ENCODE data around the gene CASTOR2.
A peak's percentile ranks its signal among the peaks of the same experiment; 100 is the strongest.
"Not testable (repeated sequence)": the region's sequence is repeated elsewhere in the genome, so short reads cannot be mapped to it uniquely, and the experiment has no call there.

CASTOR2 gene

GRCh38 chr7:74964511-74965119, at the start of gene CASTOR2:
Gene CASTOR2, plus strand, starts transcription at chr7:74964705. Its CDS starts 281 bp downstream, at chr7:74964986.
- H3K36me3 Mint-ChIP-seq (ENCODE audit: low read depth); H3K9me3 Mint-ChIP-seq; H3K4me1 Mint-ChIP-seq; H3K27me3 Mint-ChIP-seq; H3K27ac Mint-ChIP-seq; H3K4me3 Mint-ChIP-seq: not testable (repeated sequence)
- DNase-seq = peak; percentile 69
- peak; percentile 90 for ATAC-seq

- H3K9me3 Mint-ChIP-seq; DNase-seq; H3K27me3 Mint-ChIP-seq; ATAC-seq; H3K27ac Mint-ChIP-seq; H3K4me1 Mint-ChIP-seq; H3K4me3 Mint-ChIP-seq; H3K36me3 Mint-ChIP-seq (ENCODE audit: low read depth): not testable (repeated sequence)
Measured at GRCh38 chr7:74922321-74922890, 42.1 kb upstream of the CASTOR2 start.

- not testable (repeated sequence) for H3K27me3 Mint-ChIP-seq; H3K36me3 Mint-ChIP-seq (ENCODE audit: low read depth); DNase-seq; H3K4me1 Mint-ChIP-seq; H3K9me3 Mint-ChIP-seq; H3K27ac Mint-ChIP-seq; ATAC-seq; H3K4me3 Mint-ChIP-seq
Measured at GRCh38 chr7:74923644-74924043, 40.9 kb upstream of the CASTOR2 start.

- H3K36me3 Mint-ChIP-seq (ENCODE audit: low read depth); H3K27ac Mint-ChIP-seq; H3K27me3 Mint-ChIP-seq; H3K4me3 Mint-ChIP-seq; ATAC-seq; H3K4me1 Mint-ChIP-seq; H3K9me3 Mint-ChIP-seq; DNase-seq: not testable (repeated sequence)
Measured at GRCh38 chr7:74926968-74927367, 37.5 kb upstream of the CASTOR2 start.

- ATAC-seq, H3K4me1 Mint-ChIP-seq, H3K27me3 Mint-ChIP-seq: not testable (repeated sequence)
Measured at GRCh38 chr7:74931563-74932328, 32.8 kb upstream of the CASTOR2 start.

GRCh38 chr7:74939429-74939828, 25.1 kb upstream of the CASTOR2 start:
- not testable (repeated sequence) for DNase-seq; ATAC-seq; H3K9me3 Mint-ChIP-seq; H3K27me3 Mint-ChIP-seq; H3K4me3 Mint-ChIP-seq; H3K4me1 Mint-ChIP-seq; H3K27ac Mint-ChIP-seq; H3K36me3 Mint-ChIP-seq (ENCODE audit: low read depth)

More at GRCh38 chr7:74931563-74932328, 32.8 kb upstream of the CASTOR2 start:
- not testable (repeated sequence) for H3K4me3 Mint-ChIP-seq; H3K36me3 Mint-ChIP-seq (ENCODE audit: low read depth); H3K9me3 Mint-ChIP-seq; DNase-seq; H3K27ac Mint-ChIP-seq

GRCh38 chr7:74941302-74942069, 23.0 kb upstream of the CASTOR2 start:
- not testable (repeated sequence) for H3K27ac Mint-ChIP-seq; H3K36me3 Mint-ChIP-seq (ENCODE audit: low read depth); ATAC-seq; H3K4me3 Mint-ChIP-seq; DNase-seq; H3K4me1 Mint-ChIP-seq; H3K9me3 Mint-ChIP-seq; H3K27me3 Mint-ChIP-seq

- not testable (repeated sequence) for H3K27ac Mint-ChIP-seq; H3K4me1 Mint-ChIP-seq; H3K4me3 Mint-ChIP-seq; DNase-seq; H3K27me3 Mint-ChIP-seq; ATAC-seq; H3K9me3 Mint-ChIP-seq; H3K36me3 Mint-ChIP-seq (ENCODE audit: low read depth)
Measured at GRCh38 chr7:74943923-74944322, 20.6 kb upstream of the CASTOR2 start.

GRCh38 chr7:74947741-74948140, 16.8 kb upstream of the CASTOR2 start:
- DNase-seq; ATAC-seq; H3K9me3 Mint-ChIP-seq; H3K4me1 Mint-ChIP-seq; H3K36me3 Mint-ChIP-seq (ENCODE audit: low read depth); H3K27me3 Mint-ChIP-seq; H3K27ac Mint-ChIP-seq; H3K4me3 Mint-ChIP-seq: not testable (repeated sequence)

GRCh38 chr7:74953774-74954173, 10.7 kb upstream of the CASTOR2 start:
- H3K27ac Mint-ChIP-seq; H3K27me3 Mint-ChIP-seq; ATAC-seq; H3K4me1 Mint-ChIP-seq; H3K4me3 Mint-ChIP-seq; H3K9me3 Mint-ChIP-seq; DNase-seq; H3K36me3 Mint-ChIP-seq (ENCODE audit: low read depth): not testable (repeated sequence)

GRCh38 chr7:74958328-74958727, 6.2 kb upstream of the CASTOR2 start:
- not testable (repeated sequence) for H3K27ac Mint-ChIP-seq; H3K4me1 Mint-ChIP-seq; H3K4me3 Mint-ChIP-seq; ATAC-seq; H3K27me3 Mint-ChIP-seq; H3K36me3 Mint-ChIP-seq (ENCODE audit: low read depth); DNase-seq; H3K9me3 Mint-ChIP-seq

- not testable (repeated sequence) for H3K36me3 Mint-ChIP-seq (ENCODE audit: low read depth)
Measured at GRCh38 chr7:74963704-74964510, 598 bp upstream of the CASTOR2 start.

GRCh38 chr7:74966208-74966854, 1.8 kb downstream of the CASTOR2 start:
- H3K4me3 Mint-ChIP-seq; H3K27me3 Mint-ChIP-seq; DNase-seq; H3K9me3 Mint-ChIP-seq; ATAC-seq; H3K4me1 Mint-ChIP-seq; H3K36me3 Mint-ChIP-seq (ENCODE audit: low read depth); H3K27ac Mint-ChIP-seq: not testable (repeated sequence)

More at GRCh38 chr7:74963704-74964510, 598 bp upstream of the CASTOR2 start:
- DNase-seq, H3K4me1 Mint-ChIP-seq, H3K27ac Mint-ChIP-seq, H3K4me3 Mint-ChIP-seq, H3K9me3 Mint-ChIP-seq, H3K27me3 Mint-ChIP-seq: not testable (repeated sequence)
- peak; percentile 71 for ATAC-seq

- not testable (repeated sequence) for H3K36me3 Mint-ChIP-seq (ENCODE audit: low read depth); H3K9me3 Mint-ChIP-seq; ATAC-seq; DNase-seq; H3K4me1 Mint-ChIP-seq; H3K27me3 Mint-ChIP-seq; H3K27ac Mint-ChIP-seq; H3K4me3 Mint-ChIP-seq
Measured at GRCh38 chr7:74966909-74967308, 2.4 kb downstream of the CASTOR2 start.

Data from activated naive CD8-positive, alpha-beta T cell treated with anti-CD3 and anti-CD28 coated beads, Interleukin-2, amount 50 U/mL, for 24 hours (primary cell).